ENCODE measurements around the gene PLEKHM3. TPM values are rescaled to one million over a fixed set of nuclear protein-coding genes. Genes with fewer than 3 reads are reported as not detected.
"Not testable (repeated sequence)": the region's sequence is repeated elsewhere in the genome, so short reads cannot be mapped to it uniquely, and the experiment has no call there.

The PLEKHM3 gene
- total RNA-seq, 1 donor: 13.8 TPM

DNA sequence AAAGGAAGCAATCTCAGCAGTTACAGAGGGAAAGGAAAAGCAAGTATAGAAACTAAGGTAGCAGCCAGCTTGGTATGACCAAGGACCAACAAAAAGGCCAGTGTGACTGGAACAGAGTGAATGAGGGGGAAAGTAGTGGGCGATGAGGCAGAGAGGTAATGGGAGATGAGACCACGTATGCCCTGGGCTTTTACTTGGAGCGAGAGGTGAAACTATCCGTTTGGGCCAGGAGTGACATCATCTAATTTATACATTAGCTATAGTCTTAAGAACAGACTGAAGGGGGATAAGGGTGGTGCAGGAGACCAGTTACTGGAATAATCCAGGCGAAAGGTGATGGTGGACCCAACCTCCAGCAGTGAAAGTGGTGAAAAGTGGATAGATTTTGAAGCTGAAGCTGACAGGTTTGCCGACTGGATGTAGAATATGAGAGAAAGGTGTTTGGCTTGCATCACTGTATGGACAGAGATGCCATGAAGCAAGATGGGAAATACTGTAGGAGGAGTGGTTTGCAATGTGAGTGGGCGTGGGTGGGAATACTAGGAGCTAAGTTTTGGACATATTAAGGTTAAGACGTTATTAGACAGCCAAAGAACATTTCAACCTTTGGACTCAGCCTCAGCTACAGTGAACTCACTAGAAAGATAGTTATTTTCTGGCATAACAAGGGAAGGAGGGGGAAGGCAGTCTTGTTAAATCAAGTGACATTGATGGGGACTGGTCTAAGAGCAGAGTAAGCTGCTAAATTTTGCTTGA lies 106.0 kb downstream of the PLEKHM3 start:
- no peak for DNase-seq (ENCODE audit: low read depth)
- TF ChIP-seq, protein P1, sequence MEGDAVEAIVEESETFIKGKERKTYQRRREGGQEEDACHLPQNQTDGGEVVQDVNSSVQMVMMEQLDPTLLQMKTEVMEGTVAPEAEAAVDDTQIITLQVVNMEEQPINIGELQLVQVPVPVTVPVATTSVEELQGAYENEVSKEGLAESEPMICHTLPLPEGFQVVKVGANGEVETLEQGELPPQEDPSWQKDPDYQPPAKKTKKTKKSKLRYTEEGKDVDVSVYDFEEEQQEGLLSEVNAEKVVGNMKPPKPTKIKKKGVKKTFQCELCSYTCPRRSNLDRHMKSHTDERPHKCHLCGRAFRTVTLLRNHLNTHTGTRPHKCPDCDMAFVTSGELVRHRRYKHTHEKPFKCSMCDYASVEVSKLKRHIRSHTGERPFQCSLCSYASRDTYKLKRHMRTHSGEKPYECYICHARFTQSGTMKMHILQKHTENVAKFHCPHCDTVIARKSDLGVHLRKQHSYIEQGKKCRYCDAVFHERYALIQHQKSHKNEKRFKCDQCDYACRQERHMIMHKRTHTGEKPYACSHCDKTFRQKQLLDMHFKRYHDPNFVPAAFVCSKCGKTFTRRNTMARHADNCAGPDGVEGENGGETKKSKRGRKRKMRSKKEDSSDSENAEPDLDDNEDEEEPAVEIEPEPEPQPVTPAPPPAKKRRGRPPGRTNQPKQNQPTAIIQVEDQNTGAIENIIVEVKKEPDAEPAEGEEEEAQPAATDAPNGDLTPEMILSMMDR (IDR thresholded peaks at IDR 0.05; ENCODE audit: insufficient read depth, low read depth, low read length): no peak
- H3K4me3 ChIP-seq (ENCODE audit: low read depth, low read length): no peak overlapping the region

DNA sequence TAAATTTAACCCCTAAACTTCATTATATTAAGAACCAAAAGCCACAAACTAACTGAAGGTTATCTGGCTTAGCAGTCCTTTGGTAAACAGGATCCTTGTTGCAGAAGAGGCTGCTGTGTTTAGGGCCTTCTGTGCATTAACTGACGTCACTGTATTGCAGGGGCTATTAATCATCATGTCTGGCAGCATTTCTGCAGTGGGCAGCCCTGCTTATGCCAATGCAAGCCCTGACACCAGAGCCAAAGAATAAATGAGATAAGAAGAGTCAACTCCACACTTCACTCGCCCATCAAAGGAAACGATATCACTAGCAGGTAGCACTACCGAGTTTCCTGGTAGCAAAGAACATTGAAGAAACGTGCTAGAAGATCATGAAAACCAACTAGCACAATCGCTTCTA lies 110.6 kb downstream of the PLEKHM3 start:
- TF ChIP-seq, protein P1 (IDR thresholded peaks at IDR 0.05; ENCODE audit: insufficient read depth, low read depth, low read length): no peak
- no peak overlapping the region for H3K4me3 ChIP-seq (ENCODE audit: low read depth, low read length)
- DNase-seq (ENCODE audit: low read depth): no peak

DNA sequence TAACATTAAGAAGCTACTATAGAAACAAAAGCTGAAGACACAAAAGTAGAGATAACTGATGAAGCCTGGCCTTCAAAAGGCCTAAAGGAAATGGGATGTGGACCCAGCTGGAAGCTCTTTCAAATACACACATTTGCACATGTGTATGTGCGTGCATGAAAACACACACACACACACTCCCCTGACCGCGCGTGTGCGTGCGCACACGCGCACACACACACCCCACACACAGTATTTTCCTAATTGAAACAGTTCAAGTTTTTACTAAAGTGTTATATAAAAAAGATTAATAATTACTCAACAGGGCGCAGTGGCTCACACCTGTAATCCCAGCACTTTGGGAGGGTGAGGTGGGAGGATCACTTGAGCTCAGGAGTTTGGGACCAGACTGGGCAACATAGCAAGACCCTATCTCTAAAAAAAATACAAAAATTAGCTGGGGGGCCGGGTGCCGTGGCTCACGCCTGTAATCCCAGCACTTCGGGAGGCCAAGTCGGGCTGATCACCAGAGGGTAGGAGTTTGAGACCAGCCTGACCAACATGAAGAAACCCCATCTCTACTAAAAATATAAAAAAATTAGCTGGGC lies 111.5 kb downstream of the PLEKHM3 start:
- no peak for DNase-seq (ENCODE audit: low read depth)
- TF ChIP-seq, protein P1 (IDR thresholded peaks at IDR 0.05; ENCODE audit: insufficient read depth, low read depth, low read length): no peak
- no peak overlapping the region for H3K4me3 ChIP-seq (ENCODE audit: low read depth, low read length)

DNA sequence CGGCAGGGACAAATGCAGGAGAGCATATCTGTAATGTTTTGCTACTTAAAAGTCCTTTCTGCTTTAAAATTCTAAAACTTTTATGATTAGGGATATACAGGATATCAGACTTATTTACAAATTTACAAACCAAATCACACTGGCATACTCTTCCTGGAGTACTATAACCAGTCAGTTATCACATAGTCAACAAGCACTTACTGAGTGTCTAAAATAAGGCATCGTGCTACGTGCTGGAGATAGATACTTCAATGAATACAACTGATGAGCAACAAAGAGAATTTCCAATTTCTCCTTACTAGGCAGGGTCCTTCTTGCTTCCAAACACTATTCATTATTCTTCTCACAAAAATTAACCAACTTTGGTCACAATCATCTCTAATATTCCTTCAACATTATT lies 113.5 kb downstream of the PLEKHM3 start:
- TF ChIP-seq, protein P1 (IDR thresholded peaks at IDR 0.05; ENCODE audit: insufficient read depth, low read depth, low read length): no peak
- no peak overlapping the region for H3K4me3 ChIP-seq (ENCODE audit: low read depth, low read length)
- DNase-seq (ENCODE audit: low read depth): no peak

DNA sequence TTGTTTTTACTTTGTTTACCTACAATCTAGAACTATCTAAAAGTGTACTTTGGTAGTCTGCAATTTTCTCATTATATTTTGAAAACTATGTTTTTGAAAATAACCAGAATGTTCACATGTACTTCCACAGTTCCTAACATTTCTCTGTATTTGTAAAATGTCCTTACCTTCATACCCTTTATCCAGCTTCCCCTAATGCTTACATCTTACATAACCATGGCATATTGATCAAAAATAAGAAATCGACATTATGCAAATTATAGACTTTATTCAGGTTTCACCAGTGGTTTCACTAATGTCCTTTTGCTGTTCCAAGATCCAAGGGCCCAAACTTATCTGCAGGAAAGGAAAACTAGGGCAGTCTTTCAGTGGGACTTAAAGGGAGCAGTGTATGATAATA lies 114.1 kb downstream of the PLEKHM3 start:
- no peak overlapping the region for H3K4me3 ChIP-seq (ENCODE audit: low read depth, low read length)
- TF ChIP-seq, protein P1 (IDR thresholded peaks at IDR 0.05; ENCODE audit: insufficient read depth, low read depth, low read length): no peak
- DNase-seq (ENCODE audit: low read depth): no peak

DNA sequence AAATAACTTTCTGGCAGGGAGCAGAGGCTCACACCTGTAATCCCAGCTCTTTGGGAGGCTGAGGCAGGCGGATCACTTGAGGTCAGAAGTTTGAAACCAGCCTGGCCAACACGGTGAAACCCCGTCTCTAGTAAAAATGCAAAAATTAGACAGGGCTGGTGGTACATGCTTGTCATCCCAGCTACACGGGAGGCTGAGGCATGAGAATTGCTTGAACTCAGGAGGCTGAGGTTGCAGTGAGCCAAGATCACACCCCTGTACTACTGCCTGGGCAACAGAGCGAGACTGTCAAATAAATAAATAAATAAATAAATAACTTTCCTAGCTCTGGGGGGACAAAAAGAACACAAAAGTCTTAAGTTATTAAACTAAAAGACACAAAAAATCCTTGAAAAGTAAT lies 118.8 kb downstream of the PLEKHM3 start:
- H3K4me3 ChIP-seq (ENCODE audit: low read depth, low read length); DNase-seq (ENCODE audit: low read depth): not testable (repeated sequence)

DNA sequence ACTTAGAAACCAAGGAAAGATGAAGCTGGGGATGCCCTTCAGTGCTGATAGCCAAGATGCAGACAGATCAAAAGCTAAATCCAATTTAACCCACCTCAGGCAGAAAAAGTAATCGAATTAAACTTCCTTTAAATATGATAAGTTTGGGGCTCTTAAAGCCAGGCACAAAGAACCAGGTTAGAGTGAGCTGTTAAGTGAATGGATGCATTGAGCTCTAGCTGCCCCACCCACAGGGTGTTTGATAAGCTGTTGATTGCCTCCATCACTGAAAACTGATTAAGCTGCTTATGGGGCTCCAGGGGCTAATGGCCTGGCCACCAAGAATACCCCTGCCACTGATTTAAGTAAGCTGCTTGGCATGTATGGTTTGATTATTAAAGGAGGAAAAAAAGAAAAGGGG lies 119.8 kb downstream of the PLEKHM3 start:
- TF ChIP-seq, protein P1 (IDR thresholded peaks at IDR 0.05; ENCODE audit: insufficient read depth, low read depth, low read length): no peak
- no peak overlapping the region for H3K4me3 ChIP-seq (ENCODE audit: low read depth, low read length)
- DNase-seq (ENCODE audit: low read depth): no peak
